Metanephros (tissue), 2 donors: ENCODE measurements around the gene TPCN2. TPM values are rescaled to one million over a fixed set of nuclear protein-coding genes. Genes with fewer than 3 reads are reported as not detected.

Experiments used
- small RNA-seq: library from RNA; depleted of rRNA; stranded (forward); fragments of <200 nt; gene quantifications from one replicate; pipeline ENCODE3, GENCODE V24; 2014; ENCODE audit warnings: low replicate concordance
- total RNA-seq: library from RNA; depleted of rRNA; stranded (reverse); fragments of >200 nt; gene quantifications from one replicate; pipeline ENCODE4 v1.2.3, GENCODE V29; 2014

The TPCN2 gene
- total RNA-seq: 20.8 TPM

GRCh38 chr11:69048694-69049489, at the start of gene TPCN2:
Gene TPCN2, plus strand, starts transcription at chr11:69048932. Its CDS starts 66 bp downstream, at chr11:69048998.

GRCh38 chr11:69013009-69013951, 35.5 kb upstream of the TPCN2 start, which contains the start of gene MRGPRF:
Gene MRGPRF, minus strand, starts transcription at chr11:69013246. Its CDS starts 3,345 bp downstream, at chr11:69009901.

GRCh38 chr11:69155302-69156234, 106.8 kb downstream of the TPCN2 start, which contains the start of gene SMIM38:
Gene SMIM38, plus strand, starts transcription at chr11:69155935. Its CDS starts 1,912 bp downstream, at chr11:69157847.

Small RNAs within 50 kb of the gene (small RNA-seq; reads per million reads assigned to genes)
- not detected for gene MIR3164

Other genes with a start within 250 kb of the TPCN2 start
- gene CPT1A, start 207.0 kb upstream of the TPCN2 start, total RNA-seq: 40.7 TPM
- 60.3 TPM for gene MRPL21, start 145.1 kb upstream of the TPCN2 start, total RNA-seq
- gene IGHMBP2, start 145.0 kb upstream of the TPCN2 start, total RNA-seq: 18.0 TPM
- gene MRGPRD, start 67.9 kb upstream of the TPCN2 start, total RNA-seq: not detected
- 26.7 TPM for gene MRGPRF, start 35.7 kb upstream of the TPCN2 start, total RNA-seq
- 0.99 TPM for gene SMIM38, start 107.0 kb downstream of the TPCN2 start, total RNA-seq
- 2.0 TPM for gene MYEOV, start 245.2 kb downstream of the TPCN2 start, total RNA-seq